Pancreas (tissue), 10 donors: ENCODE data around the gene B4GALNT3. TPM values are rescaled to one million over a fixed set of nuclear protein-coding genes. Genes with fewer than 3 reads are reported as not detected.

Experiments
- ATAC-seq, 4 donors: fragments of 200-7000 bp; cut with Tn5 transposase; one replicate each; pipeline versions ENCODE4 v1.8.0 to v1.9.1; 2020; ENCODE audit warnings: mild to moderate bottlenecking in 4 of 4, moderate library complexity in 4 of 4
- DNase-seq, 6 donors: peaks; one replicate each; pipeline ENCODE4 v3.0.0-alpha.2; 2020
- FAIRE-seq: peaks from 2 replicates; lab custom pipeline; 2012; peaks lifted over from hg19 to GRCh38; lab: Jason Lieb, UNC
- H3K27ac ChIP-seq, 4 donors: fragments of 200-600 bp; sonication (generic); 1 replicate in 3 of 4; 2 replicates in 1 of 4; pipeline versions ENCODE4 v1.5.0 to v1.8.0; 2020
- H3K27me3 ChIP-seq, 4 donors: fragments of 200-600 bp; one replicate each; pipeline ENCODE4 v1.8.0; 2021
- H3K36me3 ChIP-seq, 3 donors: fragments of 200-600 bp; sonication (generic) in 1 of 3; one replicate each; pipeline versions ENCODE4 v1.5.0 to v1.8.0; 2020 to 2021
- H3K4me1 ChIP-seq, 3 donors: fragments of 200-600 bp; one replicate each; pipeline ENCODE4 v1.8.0; 2021
- H3K4me3 ChIP-seq, 4 donors: fragments of 200-600 bp; sonication (generic) in 2 of 4; one replicate each; pipeline versions ENCODE4 v1.5.0 to v1.8.0; 2020 to 2021
- H3K9me3 ChIP-seq, 4 donors: fragments of 200-600 bp; one replicate each; pipeline ENCODE4 v1.8.0; 2021
- CTCF ChIP-seq, 4 donors: fragments of 200-600 bp; sonication (generic) in 3 of 4; IDR thresholded peaks; one replicate each; pipeline versions ENCODE4 v1.5.0 to v1.8.0; 2021; ENCODE audit warnings: antibody characterized with exemption in 4 of 4
- WGBS, 2 donors: extraction: QIAGEN DNeasy Blood & Tissue Kit; methylation state at CpG; one replicate each; pipeline ENCODE4 v1.1.7; 2013; 5-methylcytosine and 5-hydroxymethylcytosine counted together
- intact Hi-C, 3 donors: fragments of 100-400 bp; cut with DNase I; formaldehyde crosslinking; loops; one replicate each; pipeline versions ENCODE4 v1.11.1 to v1.14.2; 2022
- polyA plus RNA-seq, 2 donors: library from polyadenylated mRNA; stranded (reverse); fragments of 200-250 nt; gene quantifications; one replicate each; pipeline ENCODE4 v1.2.3, GENCODE V29; 2013
- total RNA-seq, 6 donors: library from RNA; stranded (reverse); fragmentation: NEBNext Ultra II Directional in 4 of 6; extraction: Animal tissue kit (Norgen Biotek cat#: 25700) in 4 of 6; gene quantifications; one replicate each; pipeline versions ENCODE4 v1.2.1 to v1.2.4, GENCODE V29; 2021 to 2023
- donor health status: healthy with polysubstance abuse.
- donor health status: DM: no; HTN: no; CAD: no; lungs with moderate emphysema.
- donor health status: DM: no; HTN: no; CAD: no.
- donor health status: control.
- donor health status: control.
- donor health status: Bipolar disorder and iron deficiency.
- donor health status: DM: yes; HTN: yes; CAD: no.
- donor health status: DM: no; HTN: no; CAD: no.
- donor health status: DM: no; HTN: no; CAD: no.
- donor health status: DM: yes; HTN: yes; CAD: no.

Gene B4GALNT3
- total and polyA plus RNA-seq, 8 donors: 3.8 to 19.5 (median 7.7) TPM

- Histone ChIP-seq H3K27me3 (no peaks in the 10 kb centered on the region), H3K36me3 (no peaks in the 10 kb centered on the region), H3K4me3 (no peak overlapping the region), H3K9me3 (no peaks in the 10 kb centered on the region), H3K27ac (no peak overlapping the region), H3K4me1 (no peaks in the 10 kb centered on the region)
- 81 to 82% methylated on average over 13 of the region's 13 CpGs for WGBS, 2 donors
- TF ChIP-seq CTCF (IDR thresholded peaks at IDR 0.05): no peak
- ATAC-seq: peak in 3 of 4 donors; percentile 57 to 76 (median 66)
- FAIRE-seq: no peak
- intact Hi-C loops: no loop called here
- no peak for DNase-seq
These were observed 21.4 kb downstream of the B4GALNT3 start for GRCh38 chr12:480831-481816.

GRCh38 chr12:482061-482460 is 22.3 kb downstream of the B4GALNT3 start:
- no peak overlapping the region for H3K4me3 ChIP-seq
- no peaks in the 10 kb centered on the region for H3K36me3 ChIP-seq
- no peaks in the 10 kb centered on the region for H3K27me3 ChIP-seq
- H3K9me3 ChIP-seq: no peaks in the 10 kb centered on the region
- TF ChIP-seq CTCF (IDR thresholded peaks at IDR 0.05): no peak
- 83 to 84% methylated on average over 3 of the region's 3 CpGs for WGBS, 2 donors
- ATAC-seq (no peak), DNase-seq (no peak), FAIRE-seq (no peak)
- intact Hi-C loops: no loop called here
- no peak overlapping the region for H3K27ac ChIP-seq
- H3K4me1 ChIP-seq: no peaks in the 10 kb centered on the region

- ATAC-seq (no peak), FAIRE-seq (no peak), DNase-seq (no peak)
- no peaks in the 10 kb centered on the region for H3K36me3 ChIP-seq
- 71 to 74% methylated on average over 11 of the region's 11 CpGs for WGBS, 2 donors
- H3K27ac ChIP-seq: no peak overlapping the region
- TF ChIP-seq CTCF (IDR thresholded peaks at IDR 0.05): no peak
- H3K4me3 ChIP-seq: no peak overlapping the region
- no peaks in the 10 kb centered on the region for H3K27me3 ChIP-seq
- H3K4me1 ChIP-seq: no peaks in the 10 kb centered on the region
- intact Hi-C loops: no loop called here
- H3K9me3 ChIP-seq: no peaks in the 10 kb centered on the region
These were observed 24.4 kb downstream of the B4GALNT3 start for GRCh38 chr12:484096-484495.

- FAIRE-seq: no peak
- ATAC-seq: no peak
- no peak for TF ChIP-seq CTCF (IDR thresholded peaks at IDR 0.05)
- Histone ChIP-seq H3K4me1 (no peaks in the 10 kb centered on the region), H3K36me3 (no peaks in the 10 kb centered on the region), H3K9me3 (no peaks in the 10 kb centered on the region), H3K27me3 (no peaks in the 10 kb centered on the region), H3K4me3 (no peak overlapping the region), H3K27ac (no peak overlapping the region)
- intact Hi-C loops: no loop called here
- no peak for DNase-seq
These were observed 30.5 kb downstream of the B4GALNT3 start for GRCh38 chr12:490260-490659.

- ATAC-seq (no peak), DNase-seq (no peak), FAIRE-seq (no peak)
- no peak overlapping the region for H3K27ac ChIP-seq
- no peak overlapping the region for H3K4me3 ChIP-seq
- no peaks in the 10 kb centered on the region for H3K27me3 ChIP-seq
- H3K9me3 ChIP-seq: no peaks in the 10 kb centered on the region
- no peaks in the 10 kb centered on the region for H3K36me3 ChIP-seq
- no peak for TF ChIP-seq CTCF (IDR thresholded peaks at IDR 0.05)
- intact Hi-C loops: no loop called here
- WGBS, 2 donors: 76 to 80% methylated on average over 3 of the region's 3 CpGs
- H3K4me1 ChIP-seq: no peaks in the 10 kb centered on the region
These were observed 35.7 kb downstream of the B4GALNT3 start for GRCh38 chr12:495466-495865.
